Gastroesophageal sphincter (tissue), 4 donors: ENCODE measurements around the gene POP4. TPM values are rescaled to one million over a fixed set of nuclear protein-coding genes. Genes with fewer than 3 reads are reported as not detected.

ENCODE experiments used
- ATAC-seq: fragments of 150-250 bp; one replicate; pipeline ENCODE4 v1.9.1; 2016; ENCODE audit warnings: mild to moderate bottlenecking, moderate library complexity
- H3K27ac ChIP-seq, 4 donors: fragments of 200-600 bp; sonication (generic) in 3 of 4; 1 replicate in 3 of 4; 2 replicates in 1 of 4; pipeline ENCODE4 v1.5.1; 2016 to 2019
- H3K27me3 ChIP-seq: fragments of 200-600 bp; sonication (generic); one replicate; pipeline ENCODE4 v1.5.1; 2019
- H3K36me3 ChIP-seq, 2 donors: fragments of 200-600 bp; sonication (generic); one replicate each; pipeline ENCODE4 v1.5.1; 2019; ENCODE audit warnings: control low read depth in 1 of 2
- H3K4me1 ChIP-seq, 3 donors: fragments of 200-600 bp; sonication (generic); 1 replicate in 2 of 3; 2 replicates in 1 of 3; pipeline ENCODE4 v1.5.1; 2016 to 2019; ENCODE audit warnings: control low read depth in 2 of 3
- H3K4me3 ChIP-seq, 2 donors: fragments of 200-600 bp; sonication (generic); one replicate each; pipeline ENCODE4 v1.5.1; 2019; ENCODE audit warnings: mild to moderate bottlenecking in 1 of 2, moderate library complexity in 1 of 2
- H3K9me3 ChIP-seq, 3 donors: fragments of 200-600 bp; sonication (generic); one replicate each; pipeline ENCODE4 v1.5.1; 2017 to 2019; ENCODE audit warnings: control low read depth in 2 of 3
- EP300 ChIP-seq: sonication (generic); formaldehyde crosslinking; IDR thresholded peaks from one replicate; pipeline ENCODE4 v1.6.1; 2017; ENCODE audit warnings: antibody characterized with exemption, mild to moderate bottlenecking
- POLR2A ChIP-seq, 2 donors: fragments of 450-650 bp; IDR thresholded peaks; one replicate each; pipeline ENCODE4 v1.6.1; 2017; ENCODE audit warnings: antibody characterized with exemption in 2 of 2, mild to moderate bottlenecking in 2 of 2, moderate library complexity in 1 of 2
- POLR2AphosphoS5 ChIP-seq: sonication (generic); formaldehyde crosslinking; IDR thresholded peaks from one replicate; pipeline ENCODE4 v1.6.1; 2017; ENCODE audit warnings: antibody characterized with exemption
- WGBS, 2 donors: methylation state at CpG; one replicate each; pipeline ENCODE4 v1.1.5; 2018; ENCODE audit warnings: low coverage in 1 of 2; 5-methylcytosine and 5-hydroxymethylcytosine counted together
- total RNA-seq, 4 donors: library from RNA; depleted of rRNA; stranded (reverse); fragments of >200 nt; gene quantifications; one replicate each; pipeline ENCODE4 v1.1.0, GENCODE V29; 2016
- TF ChIP-seq, protein P1 (sequence below), 4 experiments: fragments of 200-600 bp in 2 of 4; fragments of 450-650 bp in 2 of 4; sonication (generic) in 1 of 4; IDR thresholded peaks; one replicate each; pipeline ENCODE4 v1.5.1; 2017 to 2019; ENCODE audit warnings: antibody characterized with exemption in 4 of 4, mild to moderate bottlenecking in 2 of 4, moderate library complexity in 2 of 4

Gene POP4
- total RNA-seq, 4 donors from 2014 or later = 41.4 to 79.7 (median 61.7) TPM

DNA sequence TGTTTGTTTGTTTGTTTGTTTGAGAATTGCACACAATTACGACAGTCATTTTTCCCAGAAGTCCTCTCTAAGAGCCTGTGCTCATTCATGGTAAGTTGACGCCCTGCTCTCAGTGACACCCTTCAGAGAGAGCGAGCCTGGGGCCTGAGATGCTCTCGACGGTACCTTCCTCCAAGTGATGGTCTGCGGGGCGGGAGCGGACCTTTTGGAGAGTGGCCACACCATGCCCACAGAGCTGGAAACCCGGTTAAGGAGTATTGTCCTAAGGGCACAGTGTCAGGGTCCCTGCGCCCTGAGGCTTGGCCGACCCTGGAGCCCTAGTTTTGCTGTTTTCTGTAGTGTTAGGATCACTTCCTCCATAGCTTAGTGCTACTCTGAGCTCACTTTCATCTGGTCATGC is 3.6 kb downstream of the POP4 start:
- ATAC-seq = no peak
- H3K36me3 ChIP-seq = peaks cover 0 to 64% of the 10 kb centered on the region in 2 donors

DNA sequence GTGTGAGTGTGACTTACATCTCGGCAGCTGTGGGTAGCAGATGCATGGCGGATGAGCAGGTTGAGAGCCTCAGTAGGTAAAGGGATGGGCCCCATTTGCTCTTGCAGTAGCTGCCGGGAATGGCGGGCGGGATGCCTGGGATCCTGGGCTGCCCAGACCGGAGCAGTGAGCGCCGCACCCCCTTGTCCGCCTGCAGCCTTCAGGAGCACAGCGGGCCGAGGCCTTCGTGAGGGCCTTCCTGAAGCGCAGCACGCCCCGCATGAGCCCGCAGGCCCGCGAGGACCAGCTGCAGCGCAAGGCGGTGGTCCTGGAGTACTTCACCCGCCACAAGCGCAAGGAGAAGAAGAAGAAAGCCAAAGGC is 4.1 kb downstream of the POP4 start:
- ATAC-seq = no peak
- WGBS, 2 donors = 69 to 100% methylated on average over 1 to 2 of the region's 22 CpGs
- TF ChIP-seq EP300 (no peak), POLR2A (IDR thresholded peaks at IDR 0.05) (no peak), POLR2AphosphoS5 (no peak)
- TF ChIP-seq, protein P1, sequence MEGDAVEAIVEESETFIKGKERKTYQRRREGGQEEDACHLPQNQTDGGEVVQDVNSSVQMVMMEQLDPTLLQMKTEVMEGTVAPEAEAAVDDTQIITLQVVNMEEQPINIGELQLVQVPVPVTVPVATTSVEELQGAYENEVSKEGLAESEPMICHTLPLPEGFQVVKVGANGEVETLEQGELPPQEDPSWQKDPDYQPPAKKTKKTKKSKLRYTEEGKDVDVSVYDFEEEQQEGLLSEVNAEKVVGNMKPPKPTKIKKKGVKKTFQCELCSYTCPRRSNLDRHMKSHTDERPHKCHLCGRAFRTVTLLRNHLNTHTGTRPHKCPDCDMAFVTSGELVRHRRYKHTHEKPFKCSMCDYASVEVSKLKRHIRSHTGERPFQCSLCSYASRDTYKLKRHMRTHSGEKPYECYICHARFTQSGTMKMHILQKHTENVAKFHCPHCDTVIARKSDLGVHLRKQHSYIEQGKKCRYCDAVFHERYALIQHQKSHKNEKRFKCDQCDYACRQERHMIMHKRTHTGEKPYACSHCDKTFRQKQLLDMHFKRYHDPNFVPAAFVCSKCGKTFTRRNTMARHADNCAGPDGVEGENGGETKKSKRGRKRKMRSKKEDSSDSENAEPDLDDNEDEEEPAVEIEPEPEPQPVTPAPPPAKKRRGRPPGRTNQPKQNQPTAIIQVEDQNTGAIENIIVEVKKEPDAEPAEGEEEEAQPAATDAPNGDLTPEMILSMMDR (IDR thresholded peaks at IDR 0.05) = no peak

More for the DNA sequence above, 3.6 kb downstream of the POP4 start:
- Histone ChIP-seq H3K9me3 (no peaks in the 10 kb centered on the region), H3K27ac (no peak overlapping the region), H3K4me3 (no peak overlapping the region), H3K27me3 (no peaks in the 10 kb centered on the region), H3K4me1 (peaks cover 3 to 35% (median 5%) of the 10 kb centered on the region in 3 donors)
- TF ChIP-seq, protein P1 (IDR thresholded peaks at IDR 0.05) = no peak
- TF ChIP-seq POLR2AphosphoS5 = no peak
- TF ChIP-seq POLR2A (IDR thresholded peaks at IDR 0.05) = no peak
- no peak for TF ChIP-seq EP300
- WGBS, 2 donors = 81 to 93% methylated on average over 3 to 11 of the region's 11 CpGs

DNA sequence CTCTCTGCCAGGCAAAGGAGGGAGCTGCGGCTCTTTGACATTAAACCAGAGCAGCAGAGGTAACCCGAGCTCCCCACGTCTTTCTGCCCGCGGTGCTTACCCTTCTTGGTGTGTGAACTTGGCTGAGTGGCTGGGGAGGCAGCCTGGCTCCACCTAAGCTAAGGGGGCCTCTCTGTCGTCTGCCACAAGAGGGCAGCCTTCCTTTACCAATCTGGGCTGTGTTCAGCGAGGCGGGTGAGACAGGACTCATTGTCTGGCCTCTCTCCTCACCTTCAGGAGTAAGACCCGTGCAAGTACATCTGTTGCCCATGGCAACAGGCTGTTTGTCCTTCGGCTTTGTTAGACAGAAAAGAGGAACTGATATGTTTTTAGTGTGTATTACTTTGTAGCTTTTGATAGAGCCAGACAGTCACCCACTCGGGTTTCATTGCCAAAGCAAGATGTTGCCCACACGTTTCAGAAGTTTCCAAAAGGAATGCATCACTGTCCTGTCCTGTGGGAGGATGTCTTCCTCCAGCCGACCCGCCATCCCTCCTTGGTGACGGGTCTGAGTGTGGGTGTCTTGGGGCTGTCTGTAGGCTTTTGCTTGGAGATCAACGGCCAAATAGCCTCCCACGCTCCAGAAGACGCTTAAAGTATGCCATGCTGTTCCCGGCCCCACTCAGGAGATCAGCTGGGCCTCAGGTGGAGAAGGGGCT is 4.6 kb downstream of the POP4 start:
- H3K27ac ChIP-seq = peak overlapping the region in 1 of 4 donors; percentile 24
- TF ChIP-seq, protein P1 (IDR thresholded peaks at IDR 0.05) = peak in 3 of 4 experiments; percentile 82 to 88 (median 87)
- no peak for TF ChIP-seq POLR2A (IDR thresholded peaks at IDR 0.05)
- peak; percentile 31 for TF ChIP-seq POLR2AphosphoS5
- TF ChIP-seq EP300 = no peak
- peaks cover 0 to 75% of the 10 kb centered on the region in 2 donors for H3K36me3 ChIP-seq
- peaks cover 0 to 26% (median 5%) of the 10 kb centered on the region in 3 donors for H3K4me1 ChIP-seq
- WGBS, 2 donors = 0 to 20% methylated on average over 1 to 3 of the region's 19 CpGs
- no peaks in the 10 kb centered on the region for H3K9me3 ChIP-seq
- no peaks in the 10 kb centered on the region for H3K27me3 ChIP-seq
- no peak overlapping the region for H3K4me3 ChIP-seq
- ATAC-seq = peak; percentile 72

More for the DNA sequence above, 4.1 kb downstream of the POP4 start:
- Histone ChIP-seq H3K27ac (no peak overlapping the region), H3K4me1 (peaks cover 1 to 31% (median 5%) of the 10 kb centered on the region in 3 donors), H3K4me3 (no peak overlapping the region), H3K27me3 (no peaks in the 10 kb centered on the region), H3K36me3 (peaks cover 0 to 70% of the 10 kb centered on the region in 2 donors), H3K9me3 (no peaks in the 10 kb centered on the region)

DNA sequence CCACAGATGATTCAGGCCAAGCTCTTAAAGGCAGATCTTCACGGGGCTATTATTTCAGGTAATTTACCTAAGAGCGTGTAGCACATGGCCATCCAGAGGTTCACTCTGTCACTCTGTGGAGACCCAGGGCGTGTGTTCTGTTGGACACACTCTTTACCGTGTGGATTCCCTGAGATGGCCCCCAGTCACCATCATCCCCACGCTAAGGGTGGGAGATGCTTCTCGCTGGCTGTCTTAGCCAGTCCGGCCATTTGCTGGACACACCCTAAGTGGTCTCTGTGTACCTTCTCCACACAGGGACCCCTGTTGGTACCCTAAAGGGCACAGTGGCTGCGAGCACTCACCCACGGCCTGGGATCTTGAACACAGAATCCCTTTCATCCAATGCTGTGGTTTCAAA is 6.0 kb downstream of the POP4 start:
- Histone ChIP-seq H3K27me3 (no peaks in the 10 kb centered on the region), H3K36me3 (peaks cover 0 to 89% of the 10 kb centered on the region in 2 donors), H3K4me3 (no peak overlapping the region), H3K9me3 (no peaks in the 10 kb centered on the region), H3K27ac (no peak overlapping the region), H3K4me1 (peaks cover 0 to 18% (median 0%) of the 10 kb centered on the region in 3 donors)
- WGBS, 2 donors = 92% methylated on average over 5 of the region's 9 CpGs; no CpG with 5 or more reads in 1 of the 2 donors
- ATAC-seq = no peak
- TF ChIP-seq POLR2AphosphoS5 (no peak), EP300 (no peak), POLR2A (IDR thresholded peaks at IDR 0.05) (no peak)
- TF ChIP-seq, protein P1 (IDR thresholded peaks at IDR 0.05) = no peak
